GM19468 (cell line): ENCODE data around the gene PAIP2B.

Source experiments
- ATAC-seq: cut with Tn5 transposase; IDR thresholded peaks from one replicate; pipeline ENCODE4 v1.9.1; 2021; ENCODE audit warnings: mild to moderate bottlenecking, moderate library complexity, moderate number of reproducible peaks; ENCODE audit not compliant: unreplicated experiment; ENCODE audit errors: extremely low read depth

PAIP2B gene

DNA sequence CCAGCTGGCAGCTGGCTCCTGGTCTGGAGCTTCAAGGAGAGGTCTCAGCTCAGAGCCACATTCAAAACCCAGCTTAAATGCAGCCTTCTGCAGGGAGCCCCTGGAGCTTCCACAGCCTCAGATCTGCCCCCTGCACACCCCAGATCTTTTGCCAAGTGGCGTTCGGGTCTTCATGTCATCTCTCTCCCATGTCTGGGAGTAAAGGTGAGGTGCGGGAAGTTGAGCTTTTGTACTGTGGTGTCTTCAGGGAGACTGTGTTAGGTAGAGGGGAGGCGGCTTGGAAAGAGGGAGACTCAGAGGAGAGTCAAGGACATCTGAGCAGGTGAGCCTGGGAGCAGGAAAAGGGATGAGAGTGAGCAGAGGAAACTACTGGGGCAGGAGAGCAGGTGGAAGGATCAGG lies 71.1 kb downstream of the PAIP2B start:
- ATAC-seq = no peak

DNA sequence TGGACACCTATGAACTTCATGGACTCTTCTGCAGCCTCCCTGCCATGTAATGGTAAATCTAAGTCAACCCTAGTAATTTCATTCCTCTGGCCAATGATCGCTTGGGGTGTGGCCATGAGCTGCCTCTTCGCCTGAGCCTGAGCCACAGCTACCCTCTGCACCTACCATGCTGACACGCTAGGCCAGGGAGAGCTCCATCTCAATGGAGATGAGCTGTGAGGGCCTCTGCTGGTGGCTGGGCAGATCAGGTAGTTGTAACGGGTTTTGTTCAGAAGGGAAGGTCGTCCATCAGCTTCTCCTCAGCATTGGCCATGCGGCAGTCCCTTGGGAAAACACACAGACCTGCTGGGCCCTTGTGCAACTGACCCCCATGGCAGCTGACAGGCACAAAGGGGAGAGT lies 72.1 kb downstream of the PAIP2B start:
- peak; percentile 76 for ATAC-seq

- no peak for ATAC-seq
Measured at GRCh38 chr2:71154279-71154678, 72.6 kb downstream of the PAIP2B start.

- no peak for ATAC-seq
Measured at GRCh38 chr2:71153585-71154224, 73.2 kb downstream of the PAIP2B start.

DNA sequence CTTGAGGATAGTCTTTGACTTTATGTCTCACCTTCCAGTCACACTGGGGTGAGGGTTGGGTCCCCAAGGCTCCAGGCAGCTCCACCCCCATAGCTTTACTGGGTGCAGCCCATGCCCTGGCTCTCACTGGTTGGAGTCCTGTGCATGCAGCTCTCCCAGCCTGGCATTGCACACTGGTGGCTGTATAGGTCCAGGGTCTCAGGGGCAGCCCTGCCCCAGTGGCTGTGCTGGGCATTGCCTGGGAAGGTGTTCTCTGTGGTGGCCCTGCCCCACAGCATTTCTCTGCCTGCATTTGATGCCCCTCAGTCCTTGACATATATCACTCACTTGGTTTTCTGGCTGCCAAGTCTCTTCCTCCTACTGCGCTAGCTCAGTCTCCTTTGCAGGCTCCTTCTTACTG lies 75.3 kb downstream of the PAIP2B start:
- ATAC-seq = no peak

- ATAC-seq = no peak
Measured at GRCh38 chr2:71150082-71150816, 76.7 kb downstream of the PAIP2B start.

GRCh38 chr2:71148506-71149063 lies 78.3 kb downstream of the PAIP2B start:
- no peak for ATAC-seq

- no peak for ATAC-seq
Measured at GRCh38 chr2:71143782-71144181, 83.1 kb downstream of the PAIP2B start.

DNA sequence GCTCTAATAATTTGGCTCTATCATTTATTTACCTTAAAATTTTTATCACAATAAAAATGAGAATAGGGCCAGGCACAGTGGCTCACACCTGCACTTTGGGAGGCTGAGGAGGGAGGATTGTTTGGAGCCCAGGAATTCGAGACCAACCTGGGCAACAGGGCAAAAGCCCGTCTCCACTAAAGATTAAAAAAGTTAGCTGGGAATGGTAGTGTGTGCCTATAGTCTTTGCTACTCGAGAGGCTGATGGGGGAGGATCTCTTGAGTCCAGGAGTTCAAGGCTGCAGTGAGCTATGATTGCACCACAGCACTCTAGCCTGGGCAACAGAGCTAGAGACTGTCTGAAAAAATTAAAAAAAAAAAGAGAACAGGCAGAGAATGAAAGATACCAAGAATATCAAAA lies 90.7 kb downstream of the PAIP2B start:
- ATAC-seq = no peak

- ATAC-seq = no peak
Measured at GRCh38 chr2:71133603-71134002, 93.3 kb downstream of the PAIP2B start.
